HG02885 (cell line): ENCODE data around the gene NUTM2E.
"Not testable (repeated sequence)": the region's sequence is repeated elsewhere in the genome, so short reads cannot be mapped to it uniquely, and the experiment has no call there.

Experiments
- ATAC-seq: cut with Tn5 transposase; IDR thresholded peaks from one replicate; pipeline ENCODE4 v1.9.1; 2021; ENCODE audit warnings: mild to moderate bottlenecking; ENCODE audit not compliant: unreplicated experiment, poor library complexity

The NUTM2E gene

GRCh38 chr10:79826496-79827215, at the start of gene NUTM2E:
NUTM2E (plus strand) TSS chr10:79826739; CDS start chr10:79841741, 15,002 bp downstream.
- peak; percentile 93 for ATAC-seq

GRCh38 chr10:79777997-79778396, 48.5 kb upstream of the NUTM2E start:
- not testable (repeated sequence) for ATAC-seq

GRCh38 chr10:79779310-79779938, 47.1 kb upstream of the NUTM2E start:
- ATAC-seq: peak; percentile 97

GRCh38 chr10:79779992-79780391, 46.5 kb upstream of the NUTM2E start:
- ATAC-seq: not testable (repeated sequence)

GRCh38 chr10:79781584-79781983, 45.0 kb upstream of the NUTM2E start:
- ATAC-seq: not testable (repeated sequence)

- ATAC-seq: not testable (repeated sequence)
These were observed 39.0 kb upstream of the NUTM2E start for GRCh38 chr10:79787455-79787952.

- not testable (repeated sequence) for ATAC-seq
These were observed 37.2 kb upstream of the NUTM2E start for GRCh38 chr10:79789351-79789750.

- ATAC-seq: not testable (repeated sequence)
These were observed 34.5 kb upstream of the NUTM2E start for GRCh38 chr10:79791906-79792517.

GRCh38 chr10:79799337-79799736, 27.2 kb upstream of the NUTM2E start:
- ATAC-seq: peak; percentile 74

- not testable (repeated sequence) for ATAC-seq
These were observed 20.7 kb upstream of the NUTM2E start for GRCh38 chr10:79805857-79806256.

GRCh38 chr10:79811895-79812294, 14.6 kb upstream of the NUTM2E start:
- not testable (repeated sequence) for ATAC-seq

- not testable (repeated sequence) for ATAC-seq
These were observed 10.2 kb upstream of the NUTM2E start for GRCh38 chr10:79816290-79816689.

GRCh38 chr10:79823387-79823786, 3.2 kb upstream of the NUTM2E start:
- not testable (repeated sequence) for ATAC-seq

- ATAC-seq: peak; percentile 7
These were observed 940 bp upstream of the NUTM2E start for GRCh38 chr10:79825587-79826011.

- not testable (repeated sequence) for ATAC-seq
These were observed 426 bp upstream of the NUTM2E start for GRCh38 chr10:79826131-79826495.

- not testable (repeated sequence) for ATAC-seq
These were observed 7.3 kb downstream of the NUTM2E start for GRCh38 chr10:79833833-79834232.

- not testable (repeated sequence) for ATAC-seq
These were observed 9.4 kb downstream of the NUTM2E start for GRCh38 chr10:79835891-79836290.

- not testable (repeated sequence) for ATAC-seq
These were observed 10.4 kb downstream of the NUTM2E start for GRCh38 chr10:79836891-79837290.

- ATAC-seq: not testable (repeated sequence)
These were observed 11.9 kb downstream of the NUTM2E start for GRCh38 chr10:79838441-79838840.

GRCh38 chr10:79853191-79853854, 26.8 kb downstream of the NUTM2E start:
- ATAC-seq: not testable (repeated sequence)
